Large intestine (tissue), 3 donors: Measurements from ENCODE around the gene PDE4D. TPM values are rescaled to one million over a fixed set of nuclear protein-coding genes. Genes with fewer than 3 reads are reported as not detected.

Experiments
- DNase-seq, 2 donors: peaks; one replicate each; pipeline versions ENCODE4 v3.0.0 to v3.0.0-alpha.2; 2013
- H3K27ac ChIP-seq: one replicate; pipeline ENCODE4 v1.5.1; 2013; ENCODE audit warnings: low read length
- H3K27me3 ChIP-seq: 2 replicates; pipeline ENCODE4 v1.6.1; 2013; ENCODE audit warnings: low read length; ENCODE audit not compliant: control insufficient read depth, insufficient read depth
- H3K36me3 ChIP-seq: 2 replicates; pipeline ENCODE4 v1.6.1; 2013; ENCODE audit warnings: low read length; ENCODE audit not compliant: control insufficient read depth, insufficient read depth
- H3K4me1 ChIP-seq: one replicate; pipeline ENCODE4 v1.6.1; 2013; ENCODE audit warnings: low read length; ENCODE audit not compliant: control insufficient read depth, insufficient read depth
- H3K4me3 ChIP-seq: one replicate; pipeline ENCODE4 v1.5.1; 2013; ENCODE audit warnings: low read length
- H3K9me3 ChIP-seq: one replicate; pipeline ENCODE4 v1.6.1; 2013; ENCODE audit warnings: mild to moderate bottlenecking, low read depth, low read length, moderate library complexity; ENCODE audit not compliant: control insufficient read depth
- WGBS: methylation state at CpG from one replicate; pipeline ENCODE4 v1.1.5; 2013; ENCODE audit warnings: low lambda C conversion rate; ENCODE audit not compliant: insufficient coverage; 5-methylcytosine and 5-hydroxymethylcytosine counted together
- polyA plus RNA-seq: library from polyadenylated mRNA; unstranded; fragments of 120-200 nt; gene quantifications from one replicate; pipeline ENCODE4 v1.2.1, GENCODE V29; 2013

PDE4D gene
- polyA plus RNA-seq, 1 donor = 13.5 TPM

GRCh38 chr5:59285300-59286016 lies 608.1 kb downstream of the PDE4D start:
- 100% methylated on average over 3 of the region's 4 CpGs for whole genome bisulfite sequencing
- no peaks in the 10 kb centered on the region for H3K9me3 ChIP-seq
- H3K4me1 ChIP-seq = no peaks in the 10 kb centered on the region
- DNase-seq = no peak
- H3K27ac ChIP-seq = no peak overlapping the region
- H3K36me3 ChIP-seq = no peaks in the 10 kb centered on the region
- no peak overlapping the region for H3K4me3 ChIP-seq
- H3K27me3 ChIP-seq = no peaks in the 10 kb centered on the region

GRCh38 chr5:59282726-59283125 lies 610.8 kb downstream of the PDE4D start:
- 67% methylated on average over 1 of the region's 1 CpG for WGBS
- no peak for DNase-seq
- no peaks in the 10 kb centered on the region for H3K4me1 ChIP-seq
- H3K9me3 ChIP-seq = no peaks in the 10 kb centered on the region
- H3K27me3 ChIP-seq = no peaks in the 10 kb centered on the region
- H3K27ac ChIP-seq = no peak overlapping the region
- no peak overlapping the region for H3K4me3 ChIP-seq
- H3K36me3 ChIP-seq = no peaks in the 10 kb centered on the region

GRCh38 chr5:59279979-59280378 lies 613.5 kb downstream of the PDE4D start:
- Histone ChIP-seq H3K4me1 (peaks cover 7% of the 10 kb centered on the region), H3K27ac (no peak overlapping the region), H3K4me3 (no peak overlapping the region), H3K9me3 (no peaks in the 10 kb centered on the region), H3K36me3 (no peaks in the 10 kb centered on the region), H3K27me3 (no peaks in the 10 kb centered on the region)
- WGBS = 50% methylated on average over 2 of the region's 2 CpGs
- peak; percentile 53 to 78 for DNase-seq

GRCh38 chr5:59276917-59277372 lies 616.6 kb downstream of the PDE4D start:
- H3K9me3 ChIP-seq = no peaks in the 10 kb centered on the region
- H3K36me3 ChIP-seq = no peaks in the 10 kb centered on the region
- H3K4me3 ChIP-seq = no peak overlapping the region
- WGBS = 50% methylated on average over 1 of the region's 5 CpGs
- H3K27me3 ChIP-seq = no peaks in the 10 kb centered on the region
- H3K27ac ChIP-seq = peak overlapping the region; percentile 96
- peak in 1 of 2 donors; percentile 53 for DNase-seq
- peaks cover 7% of the 10 kb centered on the region for H3K4me1 ChIP-seq

- no peaks in the 10 kb centered on the region for H3K9me3 ChIP-seq
- peak overlapping the region; percentile 55 for H3K4me3 ChIP-seq
- H3K36me3 ChIP-seq = no peaks in the 10 kb centered on the region
- 50% methylated on average over 1 of the region's 2 CpGs for WGBS
- DNase-seq = no peak
- H3K27me3 ChIP-seq = no peaks in the 10 kb centered on the region
- peak overlapping the region; percentile 96 for H3K27ac ChIP-seq
- peaks cover 7% of the 10 kb centered on the region for H3K4me1 ChIP-seq
Measured at GRCh38 chr5:59276325-59276675, 617.2 kb downstream of the PDE4D start.

GRCh38 chr5:59275510-59276324 lies 617.8 kb downstream of the PDE4D start:
- peak overlapping the region; percentile 55 for H3K4me3 ChIP-seq
- peak overlapping the region; percentile 96 for H3K27ac ChIP-seq
- H3K27me3 ChIP-seq = no peaks in the 10 kb centered on the region
- 10% methylated on average over 5 of the region's 16 CpGs for WGBS
- no peaks in the 10 kb centered on the region for H3K9me3 ChIP-seq
- peaks cover 7% of the 10 kb centered on the region for H3K4me1 ChIP-seq
- no peaks in the 10 kb centered on the region for H3K36me3 ChIP-seq
- DNase-seq = peak; percentile 45 to 87

- no peaks in the 10 kb centered on the region for H3K27me3 ChIP-seq
- no peak for DNase-seq
- H3K36me3 ChIP-seq = no peaks in the 10 kb centered on the region
- no peaks in the 10 kb centered on the region for H3K9me3 ChIP-seq
- H3K4me3 ChIP-seq = peak overlapping the region; percentile 55
- peak overlapping the region; percentile 96 for H3K27ac ChIP-seq
- 0% methylated on average over 1 of the region's 5 CpGs for WGBS
- H3K4me1 ChIP-seq = peaks cover 7% of the 10 kb centered on the region
Measured at GRCh38 chr5:59275170-59275509, 618.4 kb downstream of the PDE4D start.

GRCh38 chr5:59274106-59274636 lies 619.4 kb downstream of the PDE4D start:
- no peak for DNase-seq
- 20% methylated on average over 1 of the region's 4 CpGs for WGBS
- H3K4me1 ChIP-seq = peaks cover 7% of the 10 kb centered on the region
- H3K36me3 ChIP-seq = no peaks in the 10 kb centered on the region
- no peaks in the 10 kb centered on the region for H3K27me3 ChIP-seq
- H3K9me3 ChIP-seq = no peaks in the 10 kb centered on the region
- peak overlapping the region; percentile 55 for H3K4me3 ChIP-seq
- peak overlapping the region; percentile 96 for H3K27ac ChIP-seq

GRCh38 chr5:59272809-59273427 lies 620.6 kb downstream of the PDE4D start:
- WGBS = 83% methylated on average over 2 of the region's 3 CpGs
- no peak overlapping the region for H3K27ac ChIP-seq
- H3K4me3 ChIP-seq = no peak overlapping the region

GRCh38 chr5:59268756-59269415 lies 624.6 kb downstream of the PDE4D start:
- Histone ChIP-seq H3K9me3 (no peaks in the 10 kb centered on the region), H3K27ac (no peak overlapping the region), H3K4me3 (no peak overlapping the region), H3K27me3 (no peaks in the 10 kb centered on the region), H3K4me1 (peaks cover 4% of the 10 kb centered on the region), H3K36me3 (no peaks in the 10 kb centered on the region)
- WGBS = 82% methylated on average over 2 of the region's 4 CpGs
- no peak for DNase-seq

More at GRCh38 chr5:59272809-59273427, 620.6 kb downstream of the PDE4D start:
- DNase-seq = peak in 1 of 2 donors; percentile 55
- peaks cover 7% of the 10 kb centered on the region for H3K4me1 ChIP-seq
- H3K27me3 ChIP-seq = no peaks in the 10 kb centered on the region
- no peaks in the 10 kb centered on the region for H3K9me3 ChIP-seq
- no peaks in the 10 kb centered on the region for H3K36me3 ChIP-seq
